Body of pancreas (tissue), 4 donors: Measurements from ENCODE around the gene RAD51D. TPM values are rescaled to one million over a fixed set of nuclear protein-coding genes. Genes with fewer than 3 reads are reported as not detected.
"Not testable (repeated sequence)": the region's sequence is repeated elsewhere in the genome, so short reads cannot be mapped to it uniquely, and the experiment has no call there.

Source experiments
- ATAC-seq: fragments of 150-250 bp; one replicate; pipeline ENCODE4 v1.9.1; 2016
- DNase-seq, 4 donors: peaks; one replicate each; pipeline ENCODE4 v3.0.0-alpha.2; 2019
- H3K27ac ChIP-seq, 4 donors: fragments of 200-600 bp; sonication (generic); 1 replicate in 3 of 4; 2 replicates in 1 of 4; pipeline versions ENCODE4 v1.5.1 to v1.6.1; 2016 to 2019; ENCODE audit warnings: mild to moderate bottlenecking in 1 of 4, mixed read lengths in 1 of 4, moderate library complexity in 1 of 4
- H3K27me3 ChIP-seq, 2 donors: fragments of 200-600 bp; sonication (generic); one replicate each; pipeline ENCODE4 v1.6.0; 2016; ENCODE audit warnings: mild to moderate bottlenecking in 1 of 2
- H3K36me3 ChIP-seq, 2 donors: fragments of 200-600 bp; sonication (generic); replicated peaks in 1 of 2; 2 replicates each; pipeline ENCODE4 v1.5.1; 2016; ENCODE audit warnings: low read depth in 2 of 2; ENCODE audit not compliant: insufficient read depth in 1 of 2
- H3K4me1 ChIP-seq: fragments of 200-600 bp; sonication (generic); one replicate; pipeline ENCODE4 v1.6.0; 2016
- H3K4me3 ChIP-seq, 2 donors: fragments of 200-600 bp; sonication (generic); 1 replicate in 1 of 2; 2 replicates in 1 of 2; pipeline ENCODE4 v1.5.1; 2016 to 2019
- H3K9me3 ChIP-seq, 3 donors: fragments of 200-600 bp; sonication (generic); 1 replicate in 2 of 3; 2 replicates in 1 of 3; pipeline ENCODE4 v1.5.1; 2016
- CTCF ChIP-seq, 7 experiments: fragments of 450-650 bp in 4 of 7; fragments of 200-600 bp in 3 of 7; sonication (generic) in 3 of 7; IDR thresholded peaks; one replicate each; pipeline ENCODE4 v1.5.1; 2016 to 2019; ENCODE audit warnings: antibody characterized with exemption in 7 of 7
- POLR2A ChIP-seq, 3 donors: fragments of 450-650 bp; IDR thresholded peaks; one replicate each; pipeline ENCODE4 v1.6.1; 2016; ENCODE audit warnings: antibody characterized with exemption in 3 of 3, mild to moderate bottlenecking in 2 of 3
- WGBS, 2 donors: methylation state at CpG; one replicate each; pipeline ENCODE4 v1.1.5; 2017; 5-methylcytosine and 5-hydroxymethylcytosine counted together
- intact Hi-C: fragments of 100-400 bp; cut with DNase I; formaldehyde crosslinking; loops from one replicate; pipeline ENCODE4 v1.15.1; 2023
- total RNA-seq, 2 donors: library from RNA; depleted of rRNA; stranded (reverse); fragments of >200 nt; gene quantifications; one replicate each; pipeline ENCODE4 v1.1.0, GENCODE V29; 2016

The RAD51D gene
- total RNA-seq, 2 donors from 2014 or later, result 3.4 to 16.2 TPM

DNA sequence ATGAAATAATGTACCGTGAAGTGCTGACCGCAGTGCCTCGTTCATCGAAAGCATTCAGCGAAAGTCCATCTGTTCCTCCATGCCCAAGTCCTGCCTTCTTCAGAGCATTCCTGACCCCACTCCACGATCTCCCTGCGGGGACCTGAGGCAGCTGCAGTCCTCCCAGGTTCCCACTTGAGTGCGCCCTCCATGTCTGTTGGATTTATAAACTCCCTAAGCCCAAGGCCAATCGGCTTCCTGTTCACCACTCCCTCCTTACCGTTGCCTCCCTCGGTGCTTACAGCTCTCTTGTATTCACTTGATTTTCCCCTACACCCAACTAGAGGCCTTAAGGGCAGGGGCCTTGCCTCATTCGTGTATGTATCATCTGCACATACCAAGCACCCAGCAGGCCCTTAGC lies 2.8 kb downstream of the RAD51D start:
- no peak overlapping the region for H3K27ac ChIP-seq
- no peak for TF ChIP-seq POLR2A (IDR thresholded peaks at IDR 0.05)
- no peak for TF ChIP-seq CTCF (IDR thresholded peaks at IDR 0.05)
- no peaks in the 10 kb centered on the region for H3K9me3 ChIP-seq
- no peak for ATAC-seq
- intact Hi-C loops, result loop anchor here (10.0 kb wide), 1 partner anchor 572 kb away; no protein-coding TSS in a partner anchor
- 76 to 79% methylated on average over 12 of the region's 12 CpGs for WGBS, 2 donors
- H3K36me3 ChIP-seq, result no peaks in the 10 kb centered on the region
- no peak for DNase-seq
- H3K4me1 ChIP-seq, result peaks cover 17% of the 10 kb centered on the region
- no peaks in the 10 kb centered on the region for H3K27me3 ChIP-seq
- H3K4me3 ChIP-seq, result no peak overlapping the region

DNA sequence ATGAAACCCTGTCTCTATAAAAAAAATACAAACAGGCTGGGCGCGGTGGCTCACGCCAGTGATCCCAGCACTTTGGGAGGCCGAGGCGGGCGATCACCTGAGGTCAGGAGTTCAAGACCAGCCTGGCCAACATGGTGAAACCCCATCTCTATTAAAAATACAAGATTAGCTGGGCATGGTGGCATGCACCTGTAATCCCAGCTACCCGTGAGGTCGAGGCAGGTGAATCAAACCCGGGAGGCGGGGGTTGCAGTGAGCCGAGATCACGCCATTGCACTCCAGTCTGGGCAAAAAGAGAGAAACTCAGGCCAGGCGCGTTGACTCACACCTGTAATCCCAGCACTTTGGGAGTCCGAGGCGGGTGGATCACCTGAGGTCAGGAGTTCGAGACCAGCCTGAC lies 8.9 kb downstream of the RAD51D start:
- not testable (repeated sequence) for H3K4me1 ChIP-seq, ATAC-seq, H3K9me3 ChIP-seq, H3K27ac ChIP-seq, H3K27me3 ChIP-seq, H3K4me3 ChIP-seq, DNase-seq, H3K36me3 ChIP-seq
- WGBS, 2 donors, result 93 to 98% methylated on average over 13 to 17 of the region's 17 CpGs
- intact Hi-C loops, result loop anchor here (10.0 kb wide), 1 partner anchor 566 kb away; no protein-coding TSS in a partner anchor

GRCh38 chr17:35104844-35105450 lies 14.7 kb downstream of the RAD51D start:
- 95 to 96% methylated on average over 5 of the region's 5 CpGs for WGBS, 2 donors
- no peaks in the 10 kb centered on the region for H3K4me1 ChIP-seq
- no peak overlapping the region for H3K4me3 ChIP-seq
- no peak overlapping the region for H3K27ac ChIP-seq
- no peak for TF ChIP-seq POLR2A (IDR thresholded peaks at IDR 0.05)
- TF ChIP-seq CTCF (IDR thresholded peaks at IDR 0.05), result no peak
- no peak for ATAC-seq
- H3K27me3 ChIP-seq, result no peaks in the 10 kb centered on the region
- DNase-seq, result no peak
- H3K36me3 ChIP-seq, result peaks cover 0 to 4% of the 10 kb centered on the region in 2 donors
- no peaks in the 10 kb centered on the region for H3K9me3 ChIP-seq
- intact Hi-C loops, result no loop called here

GRCh38 chr17:35103271-35103670 lies 16.4 kb downstream of the RAD51D start:
- Histone ChIP-seq H3K36me3 (peaks cover 0 to 7% of the 10 kb centered on the region in 2 donors), H3K4me3 (no peak overlapping the region), H3K9me3 (no peaks in the 10 kb centered on the region), H3K27ac (no peak overlapping the region), H3K4me1 (no peaks in the 10 kb centered on the region), H3K27me3 (no peaks in the 10 kb centered on the region)
- intact Hi-C loops, result no loop called here
- TF ChIP-seq CTCF (IDR thresholded peaks at IDR 0.05), result no peak
- no peak for TF ChIP-seq POLR2A (IDR thresholded peaks at IDR 0.05)
- ATAC-seq (no peak), DNase-seq (no peak)
- 88 to 89% methylated on average over 4 to 5 of the region's 5 CpGs for WGBS, 2 donors

GRCh38 chr17:35101725-35102124 lies 17.9 kb downstream of the RAD51D start:
- TF ChIP-seq POLR2A (IDR thresholded peaks at IDR 0.05) (no peak), CTCF (IDR thresholded peaks at IDR 0.05) (no peak)
- Histone ChIP-seq H3K4me3 (no peak overlapping the region), H3K36me3 (peaks cover 0 to 7% of the 10 kb centered on the region in 2 donors), H3K27ac (no peak overlapping the region), H3K27me3 (no peaks in the 10 kb centered on the region), H3K4me1 (no peaks in the 10 kb centered on the region), H3K9me3 (no peaks in the 10 kb centered on the region)
- ATAC-seq (no peak), DNase-seq (no peak)
- 77 to 93% methylated on average over 2 of the region's 2 CpGs for WGBS, 2 donors
- intact Hi-C loops, result no loop called here
